Stimulated activated CD4-positive, alpha-beta T cell treated with anti-CD3 and anti-CD28 coated beads, Interleukin-4, amount 100 ng/mL, for 4 hours (primary cell): ENCODE results near the gene ZDHHC7.
A peak's percentile ranks its signal among the peaks of the same experiment; 100 is the strongest.
"Not testable (repeated sequence)": the region's sequence is repeated elsewhere in the genome, so short reads cannot be mapped to it uniquely, and the experiment has no call there.

Source experiments
- DNase-seq, 2 experiments: peaks; one replicate each; pipeline ENCODE4 v3.0.0-alpha.2; 2020

ZDHHC7 gene

DNA sequence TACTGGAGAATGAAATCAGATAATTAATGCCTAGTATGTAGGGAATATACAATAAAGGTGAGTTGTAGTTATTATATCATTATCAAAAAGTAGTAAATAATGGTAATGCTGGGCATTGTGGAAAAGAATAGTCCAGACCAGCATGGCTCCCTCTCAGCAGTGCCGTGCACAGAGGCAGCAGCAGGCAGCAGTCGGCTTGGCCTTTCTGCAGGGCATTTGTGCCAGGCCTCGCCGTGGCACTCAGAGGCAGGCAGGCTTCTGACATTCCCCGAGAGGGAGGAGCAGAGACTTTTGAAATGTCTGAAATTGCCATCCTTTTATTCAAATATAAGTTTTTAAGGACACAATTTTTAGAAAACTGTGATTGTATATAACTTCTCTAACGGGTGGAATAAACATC, 31.3 kb upstream of the ZDHHC7 start:
- DNase-seq: no peak

- no peak for DNase-seq
Measured at GRCh38 chr16:85042167-85042526, 30.8 kb upstream of the ZDHHC7 start.

DNA sequence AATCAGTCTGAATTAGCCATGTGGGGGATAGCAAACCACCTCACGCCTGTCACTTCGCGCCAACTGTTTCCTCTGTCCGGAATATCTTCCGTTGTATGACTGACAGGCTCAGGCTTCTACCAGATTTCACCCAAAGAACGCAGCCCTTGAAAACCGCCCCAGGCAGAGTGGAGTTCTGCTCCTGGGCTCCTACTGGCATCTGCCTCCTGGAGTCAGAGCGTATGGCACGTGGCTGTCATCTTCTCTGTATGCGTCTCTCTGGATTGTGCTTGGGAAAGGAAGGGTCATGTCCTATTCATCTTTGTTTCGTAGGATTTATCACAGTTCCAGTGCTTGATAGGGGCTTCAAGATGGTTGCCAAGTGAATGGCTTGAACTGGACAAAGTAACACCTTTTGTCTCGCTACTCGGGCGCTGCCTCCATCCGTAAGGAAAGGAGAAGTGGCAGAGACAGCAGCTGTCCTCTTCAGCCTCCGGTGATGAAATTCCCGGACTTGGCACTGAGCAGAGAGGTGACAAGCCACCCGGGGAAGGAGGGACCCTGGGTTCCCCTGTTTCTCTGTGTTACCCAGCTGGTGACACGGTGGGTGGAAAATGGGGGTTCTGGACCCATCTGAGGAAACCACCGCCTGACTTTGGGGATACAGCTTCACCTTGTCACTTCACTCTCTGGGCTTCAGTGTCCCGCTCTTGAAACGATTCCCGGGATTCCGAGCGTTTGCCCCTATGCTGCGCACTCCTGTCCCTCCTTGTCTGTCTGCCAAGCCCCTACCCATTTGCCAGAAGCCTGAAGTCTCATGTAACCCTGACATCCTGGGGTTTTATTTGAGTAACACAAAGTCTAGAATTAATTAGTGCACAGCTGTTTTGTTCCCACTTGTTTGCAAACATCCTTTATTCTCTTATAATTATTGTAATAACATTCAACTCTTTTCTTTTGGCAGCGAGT, 30.2 kb upstream of the ZDHHC7 start:
- DNase-seq: no peak

DNA sequence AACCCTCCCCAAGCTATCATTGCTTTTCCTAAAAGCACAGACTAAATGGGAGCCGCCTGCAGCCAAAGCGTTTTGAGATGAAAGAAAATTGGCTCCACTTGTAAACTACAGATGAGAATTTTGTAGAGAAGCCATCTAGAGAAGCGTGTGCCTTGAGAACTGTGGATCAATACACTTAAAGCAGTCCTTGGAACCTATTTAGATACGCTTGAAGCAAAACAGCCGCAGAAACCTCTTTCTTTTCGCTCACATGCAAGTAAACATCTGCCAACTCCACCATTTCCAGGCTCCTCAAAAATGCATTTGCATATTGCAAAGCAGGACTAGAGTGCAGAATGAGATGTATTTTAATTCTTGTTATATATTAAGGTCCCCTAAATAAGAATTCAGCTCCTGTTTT, 29.4 kb upstream of the ZDHHC7 start:
- DNase-seq: no peak

GRCh38 chr16:85037721-85038120, 26.4 kb upstream of the ZDHHC7 start:
- no peak for DNase-seq

GRCh38 chr16:85037050-85037410, 25.7 kb upstream of the ZDHHC7 start:
- peak in 1 of 2 experiments; percentile 21 for DNase-seq

- no peak for DNase-seq
Measured at GRCh38 chr16:85036236-85037049, 25.1 kb upstream of the ZDHHC7 start.

- no peak for DNase-seq
Measured at GRCh38 chr16:85034591-85035433, 23.5 kb upstream of the ZDHHC7 start.

GRCh38 chr16:85033171-85033570, 21.8 kb upstream of the ZDHHC7 start:
- no peak for DNase-seq

DNA sequence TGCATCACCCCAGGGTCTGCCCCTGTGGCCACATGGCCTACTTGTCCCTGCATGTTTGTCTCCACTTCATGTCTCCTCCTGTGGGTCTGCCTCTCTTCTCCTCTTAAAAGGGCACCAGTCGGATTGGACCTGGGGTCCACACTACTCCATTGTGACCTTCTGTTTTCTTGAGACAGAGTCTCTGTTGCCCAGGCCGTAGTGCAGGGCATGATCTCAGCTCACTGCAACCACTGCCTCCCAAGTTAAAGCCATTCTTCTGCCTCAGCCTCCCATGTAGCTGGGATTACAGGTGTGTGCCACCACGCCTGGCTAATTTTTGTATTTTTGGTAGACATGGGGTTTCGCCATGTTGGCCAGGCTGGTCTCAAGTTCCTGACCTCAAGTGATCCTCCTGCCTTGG, 20.9 kb upstream of the ZDHHC7 start:
- DNase-seq: not testable (repeated sequence)

- DNase-seq: no peak
Measured at GRCh38 chr16:85031451-85031850, 20.1 kb upstream of the ZDHHC7 start.

DNA sequence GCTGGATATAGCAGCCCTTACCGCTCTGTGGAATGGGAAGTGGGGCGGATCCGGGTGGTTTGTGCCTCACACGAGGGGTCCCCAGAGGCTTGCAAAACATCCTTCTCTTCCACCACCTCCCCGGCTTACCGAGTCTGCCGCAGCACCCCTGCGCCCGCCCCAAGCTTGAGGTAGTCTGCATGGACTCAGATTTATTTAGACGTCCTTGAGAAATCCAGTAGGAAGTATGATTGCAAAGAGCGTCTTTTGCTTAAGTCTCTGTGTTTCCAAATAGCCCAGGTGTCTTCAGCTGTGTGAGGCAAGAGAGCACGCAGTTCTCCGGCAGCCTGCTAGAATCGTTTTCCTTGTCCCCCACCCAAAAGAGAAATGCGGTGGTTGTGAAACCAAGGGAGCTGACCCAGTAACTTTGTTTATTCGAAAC, 18.7 kb upstream of the ZDHHC7 start:
- DNase-seq: no peak

DNA sequence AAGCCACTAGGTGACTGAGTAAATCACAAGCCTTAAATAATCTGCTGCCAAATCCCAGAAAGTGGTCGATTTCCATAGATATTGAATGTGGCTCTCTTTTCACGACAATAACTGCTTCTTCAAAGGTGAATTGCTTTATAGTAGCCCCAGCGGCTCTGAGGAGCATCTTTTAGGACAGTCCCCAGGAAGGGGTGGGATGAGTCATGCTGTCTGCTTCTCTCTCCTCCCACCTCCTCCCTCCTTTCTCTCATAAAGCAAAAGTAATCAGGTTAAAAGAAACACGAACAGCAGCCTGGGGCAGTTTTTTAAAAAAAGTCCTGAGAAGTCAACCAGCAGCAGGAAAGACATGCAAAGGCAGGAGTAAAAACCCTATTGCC, 18.1 kb upstream of the ZDHHC7 start:
- peak; percentile 44 to 74 for DNase-seq

DNA sequence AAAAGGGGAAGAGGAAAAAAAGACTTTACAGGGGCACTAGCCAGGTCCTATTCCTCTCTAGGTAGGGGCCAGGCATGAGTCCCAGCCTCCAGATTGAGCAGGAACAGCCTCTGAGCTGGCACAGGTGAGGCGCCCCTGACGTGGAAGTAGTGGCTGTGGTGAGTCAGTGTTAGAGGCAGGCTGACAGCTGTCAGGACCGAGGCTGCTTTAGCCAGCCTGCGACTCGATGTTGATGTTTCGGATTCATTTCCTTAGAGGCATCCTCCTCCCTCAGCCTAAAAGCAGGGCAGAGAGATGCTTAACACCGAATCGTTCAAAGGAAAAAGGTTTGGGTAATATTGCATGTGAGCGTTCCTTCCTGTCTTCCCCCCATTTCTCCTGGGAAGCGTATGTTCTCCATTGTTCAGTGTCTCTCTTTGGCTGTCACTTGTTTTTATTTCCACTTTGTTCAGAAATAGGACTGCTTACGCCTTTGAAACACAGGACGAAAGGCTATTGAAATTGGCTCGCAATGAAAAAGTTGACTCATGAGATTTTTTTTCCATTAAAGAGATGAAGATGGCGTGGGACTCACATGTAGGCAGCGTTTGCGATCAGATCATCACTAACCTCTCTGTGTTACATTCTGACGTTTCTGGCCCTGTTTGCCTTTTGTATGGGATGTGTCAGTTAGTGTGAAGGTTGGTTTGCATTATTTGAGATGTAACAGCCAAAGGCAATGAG, 17.5 kb upstream of the ZDHHC7 start:
- peak; percentile 64 to 82 for DNase-seq

GRCh38 chr16:85027958-85028684, 16.8 kb upstream of the ZDHHC7 start:
- peak in 1 of 2 experiments; percentile 15 for DNase-seq

DNA sequence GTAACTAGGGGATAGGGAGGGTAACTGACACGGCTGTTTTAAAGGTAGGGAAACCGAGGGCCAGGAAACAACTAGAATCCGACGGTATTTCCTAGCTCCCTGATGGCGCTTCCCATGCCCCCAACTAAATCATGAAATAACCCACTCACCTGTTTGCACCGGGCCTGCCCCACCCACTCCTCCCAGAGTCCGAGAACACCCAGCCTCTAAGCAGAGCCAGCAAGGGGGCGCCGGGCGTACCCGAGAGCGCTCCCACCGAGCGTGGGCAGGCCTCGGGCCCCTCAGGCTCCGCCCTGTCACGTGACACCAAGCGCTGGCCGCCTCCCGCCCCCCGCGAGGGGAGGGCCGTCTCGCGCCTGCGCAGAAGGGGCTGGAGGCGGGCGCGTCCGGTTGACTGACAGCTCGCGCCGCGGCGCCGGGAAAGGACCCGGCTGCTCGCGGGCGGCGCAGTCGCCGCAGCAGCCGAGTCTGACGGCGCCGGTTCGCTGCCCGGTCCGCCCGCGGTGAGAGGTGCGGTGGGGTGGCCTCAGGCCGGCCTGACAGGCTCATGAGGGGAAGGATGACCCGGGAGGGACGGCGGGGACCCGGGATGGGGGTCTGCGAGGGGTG, 16.1 kb upstream of the ZDHHC7 start, which contains the start of gene KIAA0513:
Gene KIAA0513 (plus strand): TSS at position 447 of the 609 bp plus-strand sequence. CDS start 39,277 bp downstream, outside the sequence.
- DNase-seq: peak; percentile 94 to 98

GRCh38 chr16:85026703-85027102, 15.4 kb upstream of the ZDHHC7 start:
- DNase-seq: no peak

GRCh38 chr16:85025781-85026653, 14.7 kb upstream of the ZDHHC7 start:
- no peak for DNase-seq

GRCh38 chr16:85019659-85020245, 8.4 kb upstream of the ZDHHC7 start:
- DNase-seq: no peak
